Ecto neural progenitor cell (in vitro differentiated cells): ENCODE data around the gene PGAM1.
A peak's percentile ranks its signal among the peaks of the same experiment; 100 is the strongest.
"Not testable (repeated sequence)": the region's sequence is repeated elsewhere in the genome, so short reads cannot be mapped to it uniquely, and the experiment has no call there.

Experiments used
- DNase-seq: peaks from one replicate; pipeline ENCODE4 v3.0.0-alpha.2; 2018; ENCODE audit warnings: low spot score

PGAM1 gene

GRCh38 chr10:97459111-97459510 is 33.1 kb downstream of the PGAM1 start:
- DNase-seq, result no peak

DNA sequence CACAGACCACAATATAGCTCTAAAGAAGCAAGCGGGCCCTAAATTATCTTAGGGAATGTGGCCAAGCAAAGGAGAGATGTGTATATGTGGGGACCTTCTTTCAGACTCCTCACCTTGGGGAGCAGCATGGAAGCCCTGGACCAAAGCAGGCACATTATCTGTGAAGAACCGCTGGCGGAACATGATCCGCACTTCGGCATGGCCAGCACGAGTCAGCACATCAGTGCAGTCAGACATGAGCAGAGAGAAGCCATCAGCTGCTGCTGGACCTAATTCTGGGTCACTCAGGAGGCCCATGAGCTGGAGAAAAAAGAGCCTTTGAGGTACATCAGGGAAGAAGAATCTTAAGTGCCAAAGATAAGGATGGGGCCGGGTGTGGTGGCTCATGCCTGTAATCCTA is 33.9 kb downstream of the PGAM1 start:
- no peak for DNase-seq

GRCh38 chr10:97462309-97462708 is 36.3 kb downstream of the PGAM1 start:
- DNase-seq, result no peak

GRCh38 chr10:97463363-97464132 is 37.6 kb downstream of the PGAM1 start:
- DNase-seq, result peak; percentile 61

- no peak for DNase-seq
These were observed 38.2 kb downstream of the PGAM1 start for GRCh38 chr10:97464226-97464625.

- DNase-seq, result no peak
These were observed 40.0 kb downstream of the PGAM1 start for GRCh38 chr10:97465982-97466381.

DNA sequence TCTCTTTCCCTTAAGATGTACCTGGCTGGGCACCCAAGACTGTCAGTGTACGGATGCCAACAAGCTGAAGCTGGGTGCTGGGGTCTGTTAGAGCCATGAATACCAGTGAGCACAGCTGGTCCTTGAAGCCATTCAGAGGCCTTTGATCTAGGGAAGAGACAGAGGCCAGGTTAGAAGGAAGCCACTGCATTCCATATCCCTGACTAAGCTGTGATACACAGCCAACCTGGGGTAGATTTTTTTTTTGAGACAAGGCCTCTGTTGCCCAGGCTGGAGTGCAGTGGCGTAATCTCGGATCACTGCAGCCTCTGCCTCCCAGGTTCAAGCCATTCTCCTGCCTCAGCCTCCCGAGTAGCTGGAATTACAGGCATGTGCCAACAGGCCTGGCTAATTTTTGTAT is 40.8 kb downstream of the PGAM1 start:
- DNase-seq, result no peak

- DNase-seq, result no peak
These were observed 42.2 kb downstream of the PGAM1 start for GRCh38 chr10:97468162-97468561.

- DNase-seq, result not testable (repeated sequence)
These were observed 42.8 kb downstream of the PGAM1 start for GRCh38 chr10:97468781-97469180.

GRCh38 chr10:97474918-97475317 is 48.9 kb downstream of the PGAM1 start:
- DNase-seq, result no peak

- no peak for DNase-seq
These were observed 50.1 kb downstream of the PGAM1 start for GRCh38 chr10:97475936-97476594.

DNA sequence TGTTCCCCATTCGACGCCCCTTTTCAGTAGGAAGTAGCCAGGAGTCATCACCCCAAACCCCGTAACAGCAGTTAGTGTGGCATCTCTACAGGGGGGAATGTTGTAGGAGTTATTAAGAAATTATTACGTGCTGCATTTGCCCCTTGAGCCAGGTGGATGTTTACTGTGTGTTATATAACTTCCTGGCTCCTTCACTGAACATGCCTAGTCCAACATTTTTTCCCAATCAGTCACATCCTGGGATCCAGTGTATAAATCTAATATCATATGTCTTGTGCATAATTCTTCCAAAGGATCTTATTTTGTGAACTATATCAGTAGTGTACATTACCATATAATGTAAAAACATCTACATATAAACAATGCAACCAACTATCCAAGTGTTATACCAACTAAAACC is 53.4 kb downstream of the PGAM1 start:
- not testable (repeated sequence) for DNase-seq

- peak; percentile 78 for DNase-seq
These were observed 53.9 kb downstream of the PGAM1 start for GRCh38 chr10:97479939-97480338.

DNA sequence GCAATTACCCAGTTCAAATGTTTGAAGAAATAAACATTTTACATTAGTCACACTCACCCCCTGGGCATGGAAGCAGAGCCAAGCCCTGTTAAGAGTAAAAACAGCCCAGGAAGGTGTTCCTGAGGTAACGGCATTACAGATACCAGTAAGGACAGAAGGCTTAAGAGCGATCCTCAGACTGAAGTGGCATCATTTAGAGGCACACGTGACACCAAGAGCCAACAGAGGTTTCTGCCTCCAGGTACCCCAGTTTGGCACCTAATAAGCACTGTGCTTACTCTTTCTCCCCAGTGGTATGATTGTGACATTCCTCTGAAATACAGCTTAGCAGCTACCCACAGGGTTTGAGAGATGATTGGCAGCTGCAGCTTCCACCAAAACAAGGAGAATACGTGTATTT is 55.1 kb downstream of the PGAM1 start:
- DNase-seq, result no peak

- no peak for DNase-seq
These were observed 56.4 kb downstream of the PGAM1 start for GRCh38 chr10:97482381-97482780.
